Erythroblast (primary cell): ENCODE results near the gene NEURL1B.
"Not testable (repeated sequence)": the region's sequence is repeated elsewhere in the genome, so short reads cannot be mapped to it uniquely, and the experiment has no call there.

ENCODE experiments used
- DNase-seq, 2 experiments: peaks; one replicate each; lab custom pipeline; 2025; lab: John Stamatoyannopoulos, UW
- GATA1 ChIP-seq: IDR thresholded peaks from 2 replicates; pipeline ENCODE4 v1.6.1; 2011; ENCODE audit warnings: low read depth, mild to moderate bottlenecking, control low read depth, low read length, moderate library complexity
- POLR2A ChIP-seq: IDR thresholded peaks from 2 replicates; pipeline ENCODE4 v1.6.1; 2011; ENCODE audit warnings: mild to moderate bottlenecking, low read length

Gene NEURL1B

DNA sequence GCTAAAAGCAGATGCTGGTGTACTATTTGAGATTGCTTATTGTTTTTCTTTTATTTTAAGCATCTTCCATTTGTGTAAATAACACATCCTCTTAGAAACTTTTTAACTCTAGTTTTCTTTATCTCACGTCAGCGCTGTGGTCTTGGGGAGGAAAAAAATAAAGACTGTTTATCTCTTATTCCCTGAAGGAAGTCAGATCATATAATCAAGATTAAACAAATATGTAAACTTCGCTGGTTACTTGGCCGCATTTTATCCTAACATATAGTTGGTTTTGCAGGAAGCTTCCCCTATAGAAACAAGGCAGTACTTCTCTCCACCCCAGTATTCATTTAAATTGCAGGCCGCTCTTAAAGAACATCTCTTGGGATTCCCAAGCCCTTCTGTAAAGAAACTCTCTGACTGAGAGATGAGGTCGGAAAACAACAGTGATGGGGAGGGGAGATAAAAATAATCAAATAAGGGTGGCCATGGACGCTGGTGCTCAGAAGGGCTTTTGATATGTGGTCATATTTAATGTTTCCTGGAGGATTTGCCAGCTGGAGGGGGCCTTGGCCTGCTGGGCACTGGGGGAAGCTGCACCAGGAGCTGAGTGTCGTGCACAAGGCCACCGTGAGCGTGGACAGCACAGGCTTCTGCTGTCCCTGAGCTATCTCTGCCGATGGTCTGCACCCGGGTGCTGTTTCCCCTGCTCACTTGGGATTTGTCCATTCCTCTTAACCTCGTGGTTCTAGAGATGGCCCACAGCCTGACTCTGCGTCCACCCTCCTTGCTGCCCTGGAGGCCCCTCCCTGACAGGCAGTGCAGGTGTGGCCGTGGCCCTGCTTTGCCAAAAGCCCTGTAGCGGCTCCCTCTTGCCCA is 23.8 kb downstream of the NEURL1B start:
- DNase-seq, result no peak

DNA sequence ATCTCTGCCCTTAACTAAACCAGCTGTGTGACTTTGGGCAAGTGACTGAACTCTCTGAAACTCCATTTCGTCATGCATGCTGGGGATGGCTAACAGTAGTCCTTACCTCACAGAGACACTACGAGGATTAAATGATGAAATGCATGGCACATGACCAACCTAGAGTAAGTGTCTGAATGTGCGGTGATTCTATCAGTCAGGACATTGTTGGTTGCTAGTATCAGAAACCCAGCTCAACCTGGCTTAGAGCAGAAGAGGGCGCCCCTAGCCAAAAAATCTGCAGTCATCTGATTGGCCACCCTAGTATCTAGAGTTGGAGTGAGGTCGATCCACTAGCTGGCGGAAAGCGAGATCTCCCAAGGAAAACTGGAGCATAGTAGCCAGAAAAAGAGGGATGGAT is 25.2 kb downstream of the NEURL1B start:
- no peak for DNase-seq
- no peak for TF ChIP-seq POLR2A
- TF ChIP-seq GATA1, result no peak

More for the DNA sequence above, 23.8 kb downstream of the NEURL1B start:
- TF ChIP-seq GATA1, result no peak
- no peak for TF ChIP-seq POLR2A

DNA sequence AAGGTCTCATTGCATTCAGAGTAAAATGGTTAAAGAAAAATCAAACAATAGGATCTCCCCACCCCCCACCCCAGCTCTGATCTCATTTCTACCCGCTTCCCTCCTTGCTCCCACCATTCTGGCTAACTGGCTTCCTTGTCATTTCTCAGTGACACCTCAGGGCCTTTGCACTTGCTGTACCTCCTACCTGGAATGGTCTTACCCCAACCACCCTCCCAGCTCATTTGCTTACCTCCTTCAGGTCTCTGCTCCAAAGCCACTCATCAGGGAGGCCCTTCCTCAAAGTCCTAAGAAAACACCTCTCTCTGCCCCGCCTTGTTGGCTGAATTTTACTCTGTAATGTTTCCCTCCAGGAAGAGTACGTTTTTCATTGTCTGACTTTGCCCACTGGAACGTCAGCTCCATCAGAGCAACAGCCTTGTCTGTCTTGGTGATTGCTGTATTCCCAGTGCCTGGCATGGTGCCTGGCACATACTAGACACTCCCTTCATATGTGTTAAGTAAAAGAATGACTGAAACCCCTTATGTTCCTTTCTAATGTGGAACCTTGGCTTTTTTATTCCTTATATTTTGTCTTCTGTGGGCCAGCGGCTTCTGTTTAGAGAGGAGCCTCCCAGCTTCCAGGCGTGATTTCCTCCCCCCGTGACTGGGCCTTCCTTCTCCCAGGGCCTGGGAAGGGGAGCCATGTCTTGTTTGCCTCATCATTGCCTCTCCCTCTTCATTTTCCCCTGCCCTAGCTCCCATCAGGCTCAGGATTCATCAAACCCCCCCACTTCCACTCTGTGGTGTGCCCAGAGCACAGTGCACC is 26.9 kb downstream of the NEURL1B start:
- DNase-seq, result no peak

DNA sequence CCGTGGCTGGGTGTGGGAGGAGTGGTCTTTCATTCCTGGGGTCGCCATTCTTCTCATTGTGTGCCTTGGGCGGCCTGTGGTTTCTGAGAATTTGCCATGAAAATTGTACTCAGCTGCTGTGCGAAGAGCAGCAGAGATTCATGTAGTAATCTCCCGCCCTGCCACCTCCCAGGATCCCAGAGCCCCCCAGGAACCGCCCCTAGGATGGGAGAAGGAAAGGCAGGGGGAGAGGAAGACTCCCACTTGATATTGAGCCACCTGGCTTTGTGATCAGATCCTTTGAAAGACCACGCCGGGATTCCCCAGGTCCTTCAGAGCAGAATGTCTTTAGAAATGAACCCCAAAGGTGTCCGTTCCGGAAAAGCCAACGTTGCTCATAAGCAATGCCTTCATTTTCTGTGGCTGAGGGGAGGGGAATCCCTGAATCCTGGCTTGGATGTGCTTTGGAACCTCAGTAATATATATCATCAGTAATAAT is 27.6 kb downstream of the NEURL1B start:
- DNase-seq, result no peak
- TF ChIP-seq GATA1 (no peak), POLR2A (no peak)

More for the DNA sequence above, 26.9 kb downstream of the NEURL1B start:
- no peak for TF ChIP-seq GATA1
- TF ChIP-seq POLR2A, result no peak

DNA sequence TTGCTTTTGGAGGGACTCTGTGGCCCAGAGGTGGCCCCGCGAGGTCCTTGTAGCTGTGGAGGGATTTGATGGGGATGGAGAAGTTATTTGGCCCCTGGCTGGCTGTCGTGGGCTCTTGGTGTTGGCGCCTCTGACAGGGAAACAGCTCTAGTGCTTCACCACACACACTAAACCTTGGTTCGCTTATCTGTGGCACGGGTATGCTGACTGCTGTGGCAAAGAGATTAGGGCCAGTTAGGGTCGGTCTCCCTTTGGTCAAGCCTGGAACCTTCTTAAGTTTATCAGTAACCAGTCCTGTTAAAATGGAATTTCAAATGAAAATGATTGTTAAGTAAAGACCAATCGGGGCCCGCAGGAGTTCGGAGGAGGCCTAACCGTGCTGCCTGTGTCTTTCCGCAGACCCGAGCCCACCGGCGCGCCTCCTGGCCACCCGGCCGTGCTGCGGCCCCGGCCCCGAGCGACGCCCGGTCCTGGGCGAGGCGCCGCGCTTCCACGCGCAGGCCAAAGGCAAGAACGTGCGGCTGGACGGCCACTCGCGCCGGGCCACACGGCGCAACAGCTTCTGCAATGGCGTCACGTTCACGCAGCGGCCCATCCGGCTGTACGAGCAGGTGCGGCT is 28.4 kb downstream of the NEURL1B start:
- TF ChIP-seq GATA1 (no peak), POLR2A (no peak)
- DNase-seq, result peak in 1 of 2 experiments; percentile 31

DNA sequence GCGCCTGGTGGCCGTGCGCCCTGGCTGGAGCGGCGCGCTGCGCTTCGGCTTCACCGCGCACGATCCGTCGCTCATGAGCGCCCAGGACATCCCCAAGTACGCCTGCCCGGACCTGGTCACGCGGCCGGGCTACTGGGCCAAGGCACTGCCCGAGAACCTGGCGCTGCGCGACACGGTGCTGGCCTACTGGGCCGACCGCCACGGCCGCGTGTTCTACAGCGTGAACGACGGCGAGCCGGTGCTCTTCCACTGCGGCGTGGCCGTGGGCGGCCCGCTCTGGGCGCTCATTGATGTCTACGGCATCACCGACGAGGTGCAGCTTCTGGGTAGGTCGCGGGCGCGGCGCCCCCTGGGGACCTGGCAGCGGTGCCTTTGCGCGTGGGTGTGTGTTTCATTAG is 28.9 kb downstream of the NEURL1B start:
- DNase-seq, result no peak
- TF ChIP-seq POLR2A (no peak), GATA1 (no peak)

DNA sequence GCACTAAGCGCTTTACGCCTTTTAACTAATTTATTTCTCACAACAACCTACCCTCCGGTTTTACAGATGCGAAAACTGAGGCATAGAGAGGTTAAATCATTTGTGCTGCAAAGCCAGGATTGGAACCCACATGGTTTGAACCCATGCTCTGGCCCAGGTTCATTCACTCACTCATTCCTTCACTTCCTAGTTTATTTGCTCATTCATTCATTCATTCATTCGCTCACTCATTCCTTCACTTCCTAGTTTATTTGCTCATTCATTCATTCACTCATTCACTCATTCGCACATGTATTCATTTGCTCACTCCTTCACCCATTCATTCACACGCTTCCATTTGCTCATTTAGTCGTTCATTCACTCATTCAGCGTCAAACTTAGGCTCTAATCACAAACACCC is 29.4 kb downstream of the NEURL1B start:
- TF ChIP-seq GATA1 (no peak), POLR2A (no peak)
- no peak for DNase-seq

DNA sequence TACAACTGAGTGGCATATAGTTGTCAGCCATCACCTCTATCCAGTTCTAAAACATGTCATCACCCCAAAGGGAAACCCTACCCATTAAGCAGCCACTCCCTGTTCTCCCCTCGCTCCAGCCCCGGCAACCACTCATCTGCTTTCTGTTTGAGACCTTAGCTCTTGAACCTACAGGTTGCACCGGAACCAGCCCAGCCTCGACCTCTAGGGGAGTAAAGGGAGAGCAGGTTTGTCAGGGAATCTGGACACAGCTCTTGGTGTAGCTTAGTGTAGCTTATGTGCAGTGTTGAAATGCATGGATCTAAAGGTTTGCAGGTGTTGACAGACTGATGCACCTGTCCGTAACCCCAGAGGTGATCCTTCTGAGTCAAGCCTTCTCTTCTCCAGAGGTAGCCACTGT is 30.0 kb downstream of the NEURL1B start:
- no peak for DNase-seq
- TF ChIP-seq POLR2A (no peak), GATA1 (no peak)

DNA sequence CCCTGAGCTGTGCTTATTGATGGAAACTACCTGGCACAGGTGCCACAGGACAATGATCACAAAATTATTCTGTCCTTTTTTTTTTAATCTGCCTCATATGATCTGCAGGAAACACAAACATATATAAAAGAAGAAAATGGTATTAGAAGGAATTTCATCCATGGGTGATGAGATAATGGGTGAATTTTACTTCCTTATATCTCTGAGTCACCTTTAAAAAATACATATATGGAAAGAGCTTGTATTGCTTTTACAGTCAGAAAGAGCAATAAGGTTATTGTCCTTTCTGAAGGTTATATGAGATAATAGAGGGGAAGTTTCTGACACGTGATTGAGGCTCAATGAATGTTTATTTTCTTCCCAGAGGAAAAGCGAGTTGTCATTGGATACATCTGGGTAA is 31.6 kb downstream of the NEURL1B start:
- no peak for DNase-seq
- TF ChIP-seq GATA1 (no peak), POLR2A (no peak)

DNA sequence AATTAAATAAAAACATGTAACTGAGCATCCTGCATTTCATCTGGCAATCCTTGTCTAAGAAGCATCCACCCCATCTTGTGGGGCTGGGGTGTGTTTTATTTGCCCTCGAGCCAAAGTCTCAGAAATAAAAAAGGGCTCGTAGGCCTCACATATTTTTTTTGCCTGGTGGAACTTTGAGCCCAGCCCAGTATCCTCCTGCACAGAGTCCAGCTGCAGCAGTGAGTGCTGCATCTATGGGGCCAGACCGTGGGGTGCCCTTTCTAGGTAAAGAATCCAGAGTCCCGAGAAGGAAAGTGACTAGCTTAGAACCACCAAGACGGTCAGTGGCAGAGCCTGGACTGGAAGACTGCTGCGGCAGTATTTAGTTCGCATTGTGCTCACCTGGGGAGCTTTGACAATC is 33.1 kb downstream of the NEURL1B start:
- no peak for DNase-seq
- TF ChIP-seq GATA1, result no peak
- no peak for TF ChIP-seq POLR2A

DNA sequence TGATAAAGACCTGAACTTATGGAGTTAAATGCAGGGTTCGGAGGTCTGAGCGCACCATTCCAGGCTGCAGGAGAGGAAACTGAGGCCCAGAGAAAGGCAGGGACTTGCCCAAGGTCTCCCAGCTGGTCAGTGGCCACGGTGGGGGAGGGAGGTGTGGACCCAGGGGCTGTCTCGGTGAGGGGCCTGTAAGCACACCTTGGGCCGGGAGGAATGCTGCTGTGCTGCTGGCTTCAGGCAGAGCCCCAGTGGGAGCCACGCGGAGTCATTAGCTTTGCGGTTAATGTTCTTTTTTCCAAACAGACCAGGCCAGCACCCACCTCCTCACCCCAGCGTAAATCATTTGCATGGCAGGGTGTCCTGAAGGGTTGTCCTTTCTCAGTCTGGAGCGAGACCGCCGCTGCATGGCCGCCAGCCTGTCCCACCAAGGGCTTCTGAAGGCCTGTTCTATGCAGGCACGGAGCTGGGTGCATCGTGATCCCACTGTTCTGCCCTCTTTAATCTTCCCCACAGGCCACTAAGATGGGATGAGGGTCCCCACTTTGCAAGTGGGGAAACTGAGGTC is 35.9 kb downstream of the NEURL1B start:
- no peak for DNase-seq
- no peak for TF ChIP-seq POLR2A
- TF ChIP-seq GATA1, result no peak

DNA sequence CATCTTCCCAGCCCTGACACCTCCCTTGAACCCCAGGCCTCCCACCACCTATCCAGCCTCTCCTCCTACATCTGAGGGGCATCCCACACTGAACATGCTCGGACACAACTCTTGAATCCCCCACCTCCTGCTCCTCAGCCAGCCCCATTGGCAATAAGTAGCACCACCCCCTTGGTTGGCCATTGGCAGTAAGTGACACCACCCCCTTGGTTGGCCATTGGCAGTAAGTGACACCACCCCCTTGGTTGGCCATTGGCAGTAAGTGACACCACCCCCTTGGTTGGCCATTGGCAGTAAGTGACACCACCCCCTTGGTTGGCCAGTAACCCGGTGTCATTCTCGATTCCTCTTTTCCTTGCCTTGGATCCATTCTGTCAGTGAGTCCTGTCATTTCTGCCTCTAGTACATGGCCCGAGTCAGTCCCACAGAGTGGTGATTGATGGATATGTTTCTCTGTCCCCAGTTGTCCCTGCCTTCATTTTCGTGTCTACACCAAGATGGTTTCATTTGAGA is 37.4 kb downstream of the NEURL1B start:
- DNase-seq, result not testable (repeated sequence)

DNA sequence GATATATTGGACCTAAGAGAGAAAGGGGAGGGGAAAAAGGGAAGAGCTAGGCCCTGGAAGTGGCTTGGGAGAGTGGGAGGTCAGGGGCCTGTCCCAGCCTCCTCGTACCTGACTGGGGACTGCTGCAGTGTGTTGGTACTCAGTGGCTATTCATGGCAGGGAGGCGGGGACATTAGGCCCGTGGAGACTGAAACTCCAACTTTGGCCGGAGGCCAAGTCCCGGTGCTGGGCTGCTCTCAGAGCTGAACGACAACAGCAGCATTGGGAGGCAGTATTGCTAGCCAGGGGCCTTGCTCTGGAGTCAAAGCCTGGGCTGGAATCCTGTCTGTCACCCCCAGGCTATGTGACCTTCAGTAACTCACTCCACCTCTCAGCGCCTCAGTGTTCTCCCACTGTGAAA is 37.8 kb downstream of the NEURL1B start:
- no peak for DNase-seq
- TF ChIP-seq GATA1 (no peak), POLR2A (no peak)

DNA sequence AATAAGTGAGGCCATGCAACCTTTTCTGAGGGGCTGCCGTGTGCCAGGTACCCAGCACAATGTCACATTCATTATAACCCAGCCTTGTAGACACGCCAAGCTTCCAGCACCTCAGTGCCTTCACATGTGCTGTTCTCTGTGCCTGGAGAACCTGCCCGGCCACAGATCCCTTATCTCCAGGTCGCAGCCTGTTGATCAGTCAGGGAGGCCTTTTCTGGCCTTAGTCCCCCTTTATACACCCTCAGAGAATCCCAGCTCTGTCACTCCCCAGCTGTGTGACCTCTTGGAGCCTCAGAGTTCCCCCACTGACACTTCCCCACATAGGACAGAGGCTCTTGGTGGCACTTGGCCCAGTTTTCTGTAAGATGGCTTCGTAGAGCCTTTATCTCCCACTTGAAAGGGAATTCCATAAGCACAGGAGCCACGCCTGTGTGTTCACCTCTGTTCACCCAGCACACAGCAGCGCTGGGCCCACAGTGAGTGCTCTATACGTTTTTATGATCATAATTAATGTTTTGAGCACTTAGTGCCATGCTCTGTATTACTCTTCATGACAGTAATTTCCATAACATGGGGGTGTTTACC is 38.7 kb downstream of the NEURL1B start:
- DNase-seq, result no peak
- no peak for TF ChIP-seq POLR2A
- TF ChIP-seq GATA1, result no peak
